Measurements from ENCODE around the gene JAZF1.

The JAZF1 gene

GRCh38 chr7:28192786-28193585, 12.4 kb upstream of the JAZF1 start:
- TF ChIP-seq CTCF (IDR thresholded peaks at IDR 0.05) (no peak), ZFX (IDR thresholded peaks at IDR 0.05; ENCODE audit: borderline replicate concordance) (no peak)
- H3K27ac ChIP-seq: no peak overlapping the region

GRCh38 chr7:28191751-28192150, 11.2 kb upstream of the JAZF1 start:
- no peak overlapping the region for H3K27ac ChIP-seq

GRCh38 chr7:28191184-28191583, 10.6 kb upstream of the JAZF1 start:
- TF ChIP-seq CTCF (IDR thresholded peaks at IDR 0.05): no peak
- TF ChIP-seq ZFX (IDR thresholded peaks at IDR 0.05; ENCODE audit: borderline replicate concordance): no peak
- H3K27ac ChIP-seq: no peak overlapping the region

More at GRCh38 chr7:28191751-28192150, 11.2 kb upstream of the JAZF1 start:
- TF ChIP-seq ZFX (IDR thresholded peaks at IDR 0.05; ENCODE audit: borderline replicate concordance) (no peak), CTCF (IDR thresholded peaks at IDR 0.05) (no peak)

- TF ChIP-seq CTCF (IDR thresholded peaks at IDR 0.05) (no peak), ZFX (IDR thresholded peaks at IDR 0.05; ENCODE audit: borderline replicate concordance) (no peak)
- H3K27ac ChIP-seq: no peak overlapping the region
These were observed 9.6 kb upstream of the JAZF1 start for GRCh38 chr7:28190077-28190710.

- no peak for TF ChIP-seq ZFX (IDR thresholded peaks at IDR 0.05; ENCODE audit: borderline replicate concordance)
- TF ChIP-seq CTCF (IDR thresholded peaks at IDR 0.05): no peak
- H3K27ac ChIP-seq: no peak overlapping the region
These were observed 6.4 kb upstream of the JAZF1 start for GRCh38 chr7:28187012-28187411.

- TF ChIP-seq CTCF (IDR thresholded peaks at IDR 0.05) (no peak), ZFX (IDR thresholded peaks at IDR 0.05; ENCODE audit: borderline replicate concordance) (no peak)
These were observed 3.0 kb upstream of the JAZF1 start for GRCh38 chr7:28183627-28184026.

GRCh38 chr7:28182071-28182471, 1.5 kb upstream of the JAZF1 start:
- H3K27ac ChIP-seq: no peak overlapping the region
- TF ChIP-seq CTCF (IDR thresholded peaks at IDR 0.05): no peak
- no peak for TF ChIP-seq ZFX (IDR thresholded peaks at IDR 0.05; ENCODE audit: borderline replicate concordance)

More at GRCh38 chr7:28183627-28184026, 3.0 kb upstream of the JAZF1 start:
- no peak overlapping the region for H3K27ac ChIP-seq

Measured in 22Rv1 (cell line).